ENCODE results near the gene DLG1.

DNA sequence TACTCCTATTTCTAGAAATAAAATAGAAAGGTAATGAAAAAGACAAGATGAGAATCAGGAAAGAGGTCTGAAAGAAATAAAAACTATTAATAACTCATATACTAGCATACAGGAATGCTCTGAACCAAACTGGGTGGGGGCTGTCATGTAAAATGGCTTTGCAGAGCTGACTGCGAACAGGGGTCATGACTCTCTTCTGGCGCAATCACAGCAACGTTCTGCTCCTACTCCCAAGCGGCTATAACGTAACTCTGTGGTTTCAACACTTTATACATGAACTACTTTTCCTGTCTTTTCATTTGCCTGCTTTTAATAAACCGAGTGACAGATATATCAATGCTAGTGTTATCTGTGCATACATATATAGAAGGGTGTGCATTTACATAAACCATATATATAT, 116.7 kb downstream of the DLG1 start:
- TF ChIP-seq SIN3A (IDR thresholded peaks at IDR 0.05; ENCODE audit: borderline replicate concordance, insufficient read depth, low read depth, low read length) (no peak), TCF7L2 (IDR thresholded peaks at IDR 0.05; ENCODE audit: low read depth, low read length) (no peak), CTCF (IDR thresholded peaks at IDR 0.05) (no peak), POLR2AphosphoS5 (IDR thresholded peaks at IDR 0.05; ENCODE audit: low read depth, low read length) (no peak)
- TF ChIP-seq, protein P1, sequence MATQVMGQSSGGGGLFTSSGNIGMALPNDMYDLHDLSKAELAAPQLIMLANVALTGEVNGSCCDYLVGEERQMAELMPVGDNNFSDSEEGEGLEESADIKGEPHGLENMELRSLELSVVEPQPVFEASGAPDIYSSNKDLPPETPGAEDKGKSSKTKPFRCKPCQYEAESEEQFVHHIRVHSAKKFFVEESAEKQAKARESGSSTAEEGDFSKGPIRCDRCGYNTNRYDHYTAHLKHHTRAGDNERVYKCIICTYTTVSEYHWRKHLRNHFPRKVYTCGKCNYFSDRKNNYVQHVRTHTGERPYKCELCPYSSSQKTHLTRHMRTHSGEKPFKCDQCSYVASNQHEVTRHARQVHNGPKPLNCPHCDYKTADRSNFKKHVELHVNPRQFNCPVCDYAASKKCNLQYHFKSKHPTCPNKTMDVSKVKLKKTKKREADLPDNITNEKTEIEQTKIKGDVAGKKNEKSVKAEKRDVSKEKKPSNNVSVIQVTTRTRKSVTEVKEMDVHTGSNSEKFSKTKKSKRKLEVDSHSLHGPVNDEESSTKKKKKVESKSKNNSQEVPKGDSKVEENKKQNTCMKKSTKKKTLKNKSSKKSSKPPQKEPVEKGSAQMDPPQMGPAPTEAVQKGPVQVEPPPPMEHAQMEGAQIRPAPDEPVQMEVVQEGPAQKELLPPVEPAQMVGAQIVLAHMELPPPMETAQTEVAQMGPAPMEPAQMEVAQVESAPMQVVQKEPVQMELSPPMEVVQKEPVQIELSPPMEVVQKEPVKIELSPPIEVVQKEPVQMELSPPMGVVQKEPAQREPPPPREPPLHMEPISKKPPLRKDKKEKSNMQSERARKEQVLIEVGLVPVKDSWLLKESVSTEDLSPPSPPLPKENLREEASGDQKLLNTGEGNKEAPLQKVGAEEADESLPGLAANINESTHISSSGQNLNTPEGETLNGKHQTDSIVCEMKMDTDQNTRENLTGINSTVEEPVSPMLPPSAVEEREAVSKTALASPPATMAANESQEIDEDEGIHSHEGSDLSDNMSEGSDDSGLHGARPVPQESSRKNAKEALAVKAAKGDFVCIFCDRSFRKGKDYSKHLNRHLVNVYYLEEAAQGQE (IDR thresholded peaks at IDR 0.05; ENCODE audit: insufficient read depth in 1 of 2, low read depth in 2 of 2, low read length in 1 of 2), result no peak
